Vagina (tissue), 2 donors: ENCODE data around the gene FAM118B.

ENCODE experiments used
- CTCF ChIP-seq, 3 experiments: fragments of 450-650 bp in 2 of 3; fragments of 200-600 bp in 1 of 3; sonication (generic) in 1 of 3; IDR thresholded peaks; one replicate each; pipeline ENCODE4 v1.5.1; 2017 to 2019; ENCODE audit warnings: antibody characterized with exemption in 3 of 3, mild to moderate bottlenecking in 2 of 3, moderate library complexity in 2 of 3
- POLR2A ChIP-seq, 2 donors: fragments of 450-650 bp; IDR thresholded peaks; one replicate each; pipeline ENCODE4 v1.6.1; 2017; ENCODE audit warnings: antibody characterized with exemption in 2 of 2, mild to moderate bottlenecking in 2 of 2, moderate library complexity in 2 of 2
- POLR2AphosphoS5 ChIP-seq, 2 donors: sonication (generic); formaldehyde crosslinking; IDR thresholded peaks; one replicate each; pipeline ENCODE4 v1.9.0; 2017; ENCODE audit warnings: antibody characterized with exemption in 2 of 2, mild to moderate bottlenecking in 2 of 2, low read depth in 1 of 2; ENCODE audit not compliant: insufficient read depth in 1 of 2

GRCh38 chr11:126262216-126262615 is 50.6 kb downstream of the FAM118B start:
- TF ChIP-seq CTCF (IDR thresholded peaks at IDR 0.05) (no peak), POLR2AphosphoS5 (IDR thresholded peaks at IDR 0.05; ENCODE audit: insufficient read depth in 1 of 2, low read depth in 1 of 2) (no peak), POLR2A (IDR thresholded peaks at IDR 0.05) (no peak)
